Activated CD4-positive, CD25-positive, alpha-beta regulatory T cell treated with anti-CD3 and anti-CD28 coated beads, Interleukin-2, amount 50 U/mL, for 24 hours (primary cell): ENCODE results near the gene ZNF512B.
"Not testable (repeated sequence)": the region's sequence is repeated elsewhere in the genome, so short reads cannot be mapped to it uniquely, and the experiment has no call there.

ENCODE experiments used
- ATAC-seq, 2 donors: fragments of 150-1000 bp; cut with Tn5 transposase; one replicate each; pipeline ENCODE4 v1.10.0; 2021; ENCODE audit warnings: mild to moderate bottlenecking in 1 of 2, moderate library complexity in 1 of 2

ZNF512B gene

GRCh38 chr20:63932606-63933160 is 37.0 kb downstream of the ZNF512B start:
- no peak for ATAC-seq

GRCh38 chr20:63931735-63932134 is 38.0 kb downstream of the ZNF512B start:
- no peak for ATAC-seq

- no peak for ATAC-seq
These were observed 38.7 kb downstream of the ZNF512B start for GRCh38 chr20:63930971-63931553.

GRCh38 chr20:63929473-63929883 is 40.3 kb downstream of the ZNF512B start:
- not testable (repeated sequence) for ATAC-seq

GRCh38 chr20:63929071-63929470 is 40.7 kb downstream of the ZNF512B start:
- ATAC-seq: no peak

- ATAC-seq: no peak
These were observed 43.4 kb downstream of the ZNF512B start for GRCh38 chr20:63926298-63926697.

- ATAC-seq: no peak
These were observed 45.5 kb downstream of the ZNF512B start for GRCh38 chr20:63924241-63924640.

GRCh38 chr20:63923651-63924050 is 46.1 kb downstream of the ZNF512B start:
- no peak for ATAC-seq

GRCh38 chr20:63920226-63920625 is 49.5 kb downstream of the ZNF512B start:
- no peak for ATAC-seq

- ATAC-seq: no peak
These were observed 50.6 kb downstream of the ZNF512B start for GRCh38 chr20:63919130-63919529.

- ATAC-seq: no peak
These were observed 51.9 kb downstream of the ZNF512B start for GRCh38 chr20:63917811-63918210.

- not testable (repeated sequence) for ATAC-seq
These were observed 53.3 kb downstream of the ZNF512B start for GRCh38 chr20:63916371-63916939.

GRCh38 chr20:63915471-63915870 is 54.3 kb downstream of the ZNF512B start:
- no peak for ATAC-seq

- ATAC-seq: no peak
These were observed 56.0 kb downstream of the ZNF512B start for GRCh38 chr20:63913768-63914167.

GRCh38 chr20:63911176-63911575 is 58.6 kb downstream of the ZNF512B start:
- ATAC-seq: no peak

- no peak for ATAC-seq
These were observed 61.6 kb downstream of the ZNF512B start for GRCh38 chr20:63908008-63908682.
